Measurements from ENCODE around the gene SPTB. TPM values are rescaled to one million over a fixed set of nuclear protein-coding genes. Genes with fewer than 3 reads are reported as not detected.

Gene SPTB
- polyA plus RNA-seq, 1 donor (not counting 4 experiments of a cell fraction or from before 2014, with no cell fraction given): not detected

DNA sequence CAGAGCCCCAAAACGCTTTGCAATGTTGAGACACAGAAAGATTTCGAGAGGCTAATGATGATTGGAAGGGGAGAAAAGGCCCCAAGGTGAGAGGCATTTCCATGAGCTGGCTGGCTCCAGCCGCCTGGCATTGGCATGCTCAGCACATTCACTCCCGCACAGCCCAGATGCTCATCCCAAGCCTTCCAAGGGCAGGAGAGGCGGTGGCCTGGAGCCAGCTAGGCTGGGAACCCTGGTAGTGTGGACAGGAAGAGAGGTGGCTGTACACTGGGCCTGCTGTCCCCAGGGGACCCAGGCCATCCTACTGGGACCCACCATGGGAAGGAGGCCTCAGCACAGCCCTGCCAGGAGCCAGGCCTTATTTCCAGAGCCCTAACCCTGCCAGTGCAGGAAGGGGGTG is 72.2 kb downstream of the SPTB start:
- H3K4me3 ChIP-seq (ENCODE audit: control insufficient read depth in 2 of 3, extremely low read depth in 1 of 3, insufficient read depth in 2 of 3, low read depth in 1 of 3, low read length in 3 of 3): no peak overlapping the region
- H3K9me1 ChIP-seq (ENCODE audit: control insufficient read depth, extremely low read depth, insufficient read depth, low read length): no peaks in the 10 kb centered on the region
- no peaks in the 10 kb centered on the region for H3K36me3 ChIP-seq (ENCODE audit: control insufficient read depth in 2 of 2, extremely low read depth in 1 of 2, insufficient read depth in 2 of 2, low read length in 2 of 2)
- no peaks in the 10 kb centered on the region for H3K79me2 ChIP-seq (ENCODE audit: control insufficient read depth, insufficient read depth, low read length)
- H3K4me1 ChIP-seq (ENCODE audit: control insufficient read depth, extremely low read depth, insufficient read depth, low read length): peaks cover 32% of the 10 kb centered on the region
- no peaks in the 10 kb centered on the region for H3K27me3 ChIP-seq (ENCODE audit: control insufficient read depth, extremely low read depth, insufficient read depth, low read length)
- H3K9ac ChIP-seq (ENCODE audit: control insufficient read depth, extremely low read depth, insufficient read depth, low read length): no peak overlapping the region
- FAIRE-seq (no peak), DNase-seq (ENCODE audit: low read depth, low spot score) (no peak)
- no peaks in the 10 kb centered on the region for H4K20me1 ChIP-seq (ENCODE audit: control insufficient read depth, extremely low read depth, insufficient read depth, low read length)
- no peak overlapping the region for H3K27ac ChIP-seq (ENCODE audit: control insufficient read depth, insufficient read depth, low read length)
- H3K9me3 ChIP-seq (ENCODE audit: control insufficient read depth, low read depth, low read length): no peaks in the 10 kb centered on the region
- no peak overlapping the region for H2AFZ ChIP-seq (ENCODE audit: control insufficient read depth, low read length)
- TF ChIP-seq EZH2 (IDR thresholded peaks at IDR 0.05; ENCODE audit: low read length): no peak
- TF ChIP-seq, protein P1, sequence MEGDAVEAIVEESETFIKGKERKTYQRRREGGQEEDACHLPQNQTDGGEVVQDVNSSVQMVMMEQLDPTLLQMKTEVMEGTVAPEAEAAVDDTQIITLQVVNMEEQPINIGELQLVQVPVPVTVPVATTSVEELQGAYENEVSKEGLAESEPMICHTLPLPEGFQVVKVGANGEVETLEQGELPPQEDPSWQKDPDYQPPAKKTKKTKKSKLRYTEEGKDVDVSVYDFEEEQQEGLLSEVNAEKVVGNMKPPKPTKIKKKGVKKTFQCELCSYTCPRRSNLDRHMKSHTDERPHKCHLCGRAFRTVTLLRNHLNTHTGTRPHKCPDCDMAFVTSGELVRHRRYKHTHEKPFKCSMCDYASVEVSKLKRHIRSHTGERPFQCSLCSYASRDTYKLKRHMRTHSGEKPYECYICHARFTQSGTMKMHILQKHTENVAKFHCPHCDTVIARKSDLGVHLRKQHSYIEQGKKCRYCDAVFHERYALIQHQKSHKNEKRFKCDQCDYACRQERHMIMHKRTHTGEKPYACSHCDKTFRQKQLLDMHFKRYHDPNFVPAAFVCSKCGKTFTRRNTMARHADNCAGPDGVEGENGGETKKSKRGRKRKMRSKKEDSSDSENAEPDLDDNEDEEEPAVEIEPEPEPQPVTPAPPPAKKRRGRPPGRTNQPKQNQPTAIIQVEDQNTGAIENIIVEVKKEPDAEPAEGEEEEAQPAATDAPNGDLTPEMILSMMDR (optimal IDR thresholded peaks at IDR 0.05 in 1 of 3, IDR thresholded peaks at IDR 0.05 in 1 of 3, conservative IDR thresholded peaks at IDR 0.05 in 1 of 3; ENCODE audit: extremely low read depth in 1 of 3, insufficient read depth in 2 of 3, low read length in 3 of 3): no peak
- no peak overlapping the region for H3K4me2 ChIP-seq (ENCODE audit: control insufficient read depth, extremely low read depth, insufficient read depth, low read depth, low read length)
- dilution Hi-C loops (cut with MboI; ENCODE audit: extremely low pct_ligation_motif_present, low sequenced_read_pairs): no loop called here

DNA sequence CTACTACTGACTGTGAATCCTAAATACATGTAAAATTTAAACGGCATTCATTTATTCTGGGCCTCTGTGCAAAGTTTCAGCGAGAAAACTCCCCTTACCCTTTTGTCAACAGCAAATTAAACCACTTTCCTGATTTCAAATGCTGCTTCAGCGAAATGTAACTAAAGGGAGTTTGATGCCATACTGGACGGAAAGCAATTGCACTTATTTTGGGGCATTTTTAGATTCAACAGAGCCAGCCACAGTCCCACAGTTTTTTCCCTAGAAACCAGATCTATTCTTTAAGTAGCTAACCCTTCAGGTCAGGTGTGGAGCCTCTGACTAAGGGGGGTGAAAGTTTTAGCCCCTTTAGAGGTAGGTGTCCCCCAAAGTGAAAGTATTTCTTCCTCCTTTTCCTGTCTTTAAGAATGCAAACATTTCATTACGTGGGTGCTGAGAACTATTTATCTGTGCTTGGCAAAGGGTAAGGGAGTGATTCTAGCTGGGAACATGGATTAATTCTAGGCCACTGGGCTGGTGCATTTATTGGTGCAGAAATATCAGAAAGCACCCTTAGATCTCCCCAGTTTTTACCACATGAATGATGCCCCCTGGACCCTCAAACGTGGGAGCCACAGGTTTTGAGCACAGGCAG is 72.7 kb downstream of the SPTB start:
- no peak overlapping the region for H3K27ac ChIP-seq (ENCODE audit: control insufficient read depth, insufficient read depth, low read length)
- H3K9me3 ChIP-seq (ENCODE audit: control insufficient read depth, low read depth, low read length): no peaks in the 10 kb centered on the region
- DNase-seq (ENCODE audit: low read depth, low spot score) (no peak), FAIRE-seq (no peak)
- no peaks in the 10 kb centered on the region for H3K27me3 ChIP-seq (ENCODE audit: control insufficient read depth, extremely low read depth, insufficient read depth, low read length)
- H4K20me1 ChIP-seq (ENCODE audit: control insufficient read depth, extremely low read depth, insufficient read depth, low read length): no peaks in the 10 kb centered on the region
- no peaks in the 10 kb centered on the region for H3K36me3 ChIP-seq (ENCODE audit: control insufficient read depth in 2 of 2, extremely low read depth in 1 of 2, insufficient read depth in 2 of 2, low read length in 2 of 2)
- dilution Hi-C loops (cut with MboI; ENCODE audit: extremely low pct_ligation_motif_present, low sequenced_read_pairs): no loop called here
- H3K4me1 ChIP-seq (ENCODE audit: control insufficient read depth, extremely low read depth, insufficient read depth, low read length): peaks cover 27% of the 10 kb centered on the region
- H3K4me3 ChIP-seq (ENCODE audit: control insufficient read depth in 2 of 3, extremely low read depth in 1 of 3, insufficient read depth in 2 of 3, low read depth in 1 of 3, low read length in 3 of 3): no peak overlapping the region
- TF ChIP-seq, protein P1 (optimal IDR thresholded peaks at IDR 0.05 in 1 of 3, IDR thresholded peaks at IDR 0.05 in 1 of 3, conservative IDR thresholded peaks at IDR 0.05 in 1 of 3; ENCODE audit: extremely low read depth in 1 of 3, insufficient read depth in 2 of 3, low read length in 3 of 3): no peak
- TF ChIP-seq EZH2 (IDR thresholded peaks at IDR 0.05; ENCODE audit: low read length): no peak
- H3K4me2 ChIP-seq (ENCODE audit: control insufficient read depth, extremely low read depth, insufficient read depth, low read depth, low read length): peak overlapping the region; percentile 29
- H3K9me1 ChIP-seq (ENCODE audit: control insufficient read depth, extremely low read depth, insufficient read depth, low read length): no peaks in the 10 kb centered on the region
- H2AFZ ChIP-seq (ENCODE audit: control insufficient read depth, low read length): no peak overlapping the region
- H3K9ac ChIP-seq (ENCODE audit: control insufficient read depth, extremely low read depth, insufficient read depth, low read length): no peak overlapping the region
- no peaks in the 10 kb centered on the region for H3K79me2 ChIP-seq (ENCODE audit: control insufficient read depth, insufficient read depth, low read length)

All from keratinocyte (primary cell).